ENCODE data around the gene CHCHD3.

DNA sequence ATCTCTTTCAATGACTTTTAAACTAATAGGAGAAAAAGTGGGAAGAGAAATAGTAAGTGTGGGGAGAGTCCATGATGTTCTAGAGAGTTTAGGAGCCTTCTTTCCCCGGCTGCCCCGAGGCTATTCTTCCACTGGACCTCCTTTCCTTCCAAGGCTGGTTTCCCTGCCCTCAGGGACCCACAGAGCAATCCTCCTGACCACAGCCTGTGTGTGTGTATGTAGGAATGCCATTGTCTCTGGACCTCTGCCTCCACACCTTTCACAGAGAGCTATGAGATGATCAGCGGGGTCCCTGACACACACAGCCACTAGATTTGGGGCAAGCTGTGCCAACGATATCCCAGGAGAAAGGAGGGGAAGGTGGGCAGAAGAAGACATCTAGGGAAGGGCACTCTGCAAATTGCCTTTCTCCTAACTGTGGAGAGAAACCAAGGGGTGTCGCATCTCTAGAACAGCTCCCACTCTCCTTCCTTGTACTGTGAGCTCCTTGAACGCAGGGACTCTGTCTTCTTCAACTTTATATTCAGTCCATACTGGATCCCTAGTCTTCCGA lies 13.3 kb upstream of the CHCHD3 start:
- TF ChIP-seq, protein P1, sequence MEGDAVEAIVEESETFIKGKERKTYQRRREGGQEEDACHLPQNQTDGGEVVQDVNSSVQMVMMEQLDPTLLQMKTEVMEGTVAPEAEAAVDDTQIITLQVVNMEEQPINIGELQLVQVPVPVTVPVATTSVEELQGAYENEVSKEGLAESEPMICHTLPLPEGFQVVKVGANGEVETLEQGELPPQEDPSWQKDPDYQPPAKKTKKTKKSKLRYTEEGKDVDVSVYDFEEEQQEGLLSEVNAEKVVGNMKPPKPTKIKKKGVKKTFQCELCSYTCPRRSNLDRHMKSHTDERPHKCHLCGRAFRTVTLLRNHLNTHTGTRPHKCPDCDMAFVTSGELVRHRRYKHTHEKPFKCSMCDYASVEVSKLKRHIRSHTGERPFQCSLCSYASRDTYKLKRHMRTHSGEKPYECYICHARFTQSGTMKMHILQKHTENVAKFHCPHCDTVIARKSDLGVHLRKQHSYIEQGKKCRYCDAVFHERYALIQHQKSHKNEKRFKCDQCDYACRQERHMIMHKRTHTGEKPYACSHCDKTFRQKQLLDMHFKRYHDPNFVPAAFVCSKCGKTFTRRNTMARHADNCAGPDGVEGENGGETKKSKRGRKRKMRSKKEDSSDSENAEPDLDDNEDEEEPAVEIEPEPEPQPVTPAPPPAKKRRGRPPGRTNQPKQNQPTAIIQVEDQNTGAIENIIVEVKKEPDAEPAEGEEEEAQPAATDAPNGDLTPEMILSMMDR (conservative IDR thresholded peaks at IDR 0.05 in 1 of 2, IDR thresholded peaks at IDR 0.05 in 1 of 2; ENCODE audit: extremely low read depth in 1 of 2, insufficient read depth in 1 of 2, low read depth in 1 of 2, low read length in 2 of 2): no peak
- no peak for TF ChIP-seq EZH2 (IDR thresholded peaks at IDR 0.05; ENCODE audit: borderline replicate concordance, low read length)
